VCaP (cell line): ENCODE results near the gene IKZF4.
"Not testable (repeated sequence)": the region's sequence is repeated elsewhere in the genome, so short reads cannot be mapped to it uniquely, and the experiment has no call there.

ENCODE experiments used
- H3K27ac ChIP-seq: fragments of 450-650 bp; 2 replicates; pipeline ENCODE4 v1.5.1; 2017
- CTCF ChIP-seq: fragments of 450-650 bp; conservative IDR thresholded peaks from 2 replicates; pipeline ENCODE4 v1.5.1; 2017; ENCODE audit warnings: mild to moderate bottlenecking, moderate library complexity

The IKZF4 gene

GRCh38 chr12:55979069-55979468 lies 41.8 kb upstream of the IKZF4 start:
- no peak overlapping the region for H3K27ac ChIP-seq
- TF ChIP-seq CTCF, result no peak

GRCh38 chr12:55981882-55982281 lies 39.0 kb upstream of the IKZF4 start:
- H3K27ac ChIP-seq, result not testable (repeated sequence)

GRCh38 chr12:55982319-55982936 lies 38.4 kb upstream of the IKZF4 start:
- no peak overlapping the region for H3K27ac ChIP-seq

GRCh38 chr12:55983232-55983842 lies 37.5 kb upstream of the IKZF4 start:
- no peak overlapping the region for H3K27ac ChIP-seq
- TF ChIP-seq CTCF, result no peak

More at GRCh38 chr12:55982319-55982936, 38.4 kb upstream of the IKZF4 start:
- no peak for TF ChIP-seq CTCF

GRCh38 chr12:55984861-55985260 lies 36.0 kb upstream of the IKZF4 start:
- H3K27ac ChIP-seq, result no peak overlapping the region
- TF ChIP-seq CTCF, result no peak

GRCh38 chr12:55985341-55985740 lies 35.5 kb upstream of the IKZF4 start:
- no peak for TF ChIP-seq CTCF
- no peak overlapping the region for H3K27ac ChIP-seq

- not testable (repeated sequence) for H3K27ac ChIP-seq
These were observed 34.9 kb upstream of the IKZF4 start for GRCh38 chr12:55985976-55986375.

- no peak overlapping the region for H3K27ac ChIP-seq
- no peak for TF ChIP-seq CTCF
These were observed 29.7 kb upstream of the IKZF4 start for GRCh38 chr12:55991110-55991509.
